ENCODE data around the gene KDM2B. TPM values are rescaled to one million over a fixed set of nuclear protein-coding genes. Genes with fewer than 3 reads are reported as not detected.

KDM2B gene
- total and polyA plus RNA-seq, 2 of the 8 experiments (the other 6 are each of a cell fraction or from before 2014, with no cell fraction given): 111 to 162 TPM

DNA sequence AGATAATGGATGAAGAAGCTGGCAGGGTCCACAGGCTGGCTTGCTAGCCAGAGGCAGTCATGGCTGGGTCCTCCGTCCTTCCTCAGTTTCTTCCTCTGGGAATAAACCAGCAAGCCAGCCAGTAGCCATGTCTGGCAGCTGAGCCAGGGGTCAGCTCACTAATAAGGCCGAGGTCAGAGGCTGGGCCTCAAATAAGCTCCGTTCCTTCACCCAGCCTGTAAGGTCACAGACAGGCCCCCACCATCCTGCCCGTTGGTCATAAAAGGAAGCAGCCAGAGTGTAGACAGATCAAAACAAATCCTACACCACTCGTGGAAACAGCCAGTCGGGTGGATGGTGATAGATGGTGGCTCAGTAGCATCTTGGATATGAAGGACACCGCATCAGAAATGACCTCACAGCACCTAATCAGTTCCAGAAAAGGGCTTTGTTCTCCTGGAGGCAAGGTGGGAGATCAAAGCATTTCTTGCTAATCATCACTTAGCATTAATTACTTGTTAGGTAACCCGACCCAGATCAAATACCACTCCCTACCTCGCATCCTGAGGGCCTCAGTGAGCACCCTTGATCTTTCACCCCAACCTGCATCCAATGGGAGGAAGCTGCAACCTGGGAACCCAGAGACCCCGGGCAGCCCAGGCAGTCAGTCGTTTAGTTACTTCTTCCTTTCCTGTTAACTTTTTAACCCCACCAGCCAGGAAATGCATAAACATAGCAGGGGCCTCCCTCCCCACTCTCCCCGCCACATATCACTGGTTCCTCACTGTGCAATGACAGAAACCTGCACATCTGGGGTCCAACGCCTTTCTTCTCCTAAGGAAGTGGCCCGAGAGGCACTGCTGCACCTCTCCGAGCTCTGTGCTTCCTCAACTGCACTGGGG lies 90.2 kb downstream of the KDM2B start (continued):
- TF ChIP-seq, protein P1, sequence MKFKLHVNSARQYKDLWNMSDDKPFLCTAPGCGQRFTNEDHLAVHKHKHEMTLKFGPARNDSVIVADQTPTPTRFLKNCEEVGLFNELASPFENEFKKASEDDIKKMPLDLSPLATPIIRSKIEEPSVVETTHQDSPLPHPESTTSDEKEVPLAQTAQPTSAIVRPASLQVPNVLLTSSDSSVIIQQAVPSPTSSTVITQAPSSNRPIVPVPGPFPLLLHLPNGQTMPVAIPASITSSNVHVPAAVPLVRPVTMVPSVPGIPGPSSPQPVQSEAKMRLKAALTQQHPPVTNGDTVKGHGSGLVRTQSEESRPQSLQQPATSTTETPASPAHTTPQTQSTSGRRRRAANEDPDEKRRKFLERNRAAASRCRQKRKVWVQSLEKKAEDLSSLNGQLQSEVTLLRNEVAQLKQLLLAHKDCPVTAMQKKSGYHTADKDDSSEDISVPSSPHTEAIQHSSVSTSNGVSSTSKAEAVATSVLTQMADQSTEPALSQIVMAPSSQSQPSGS (IDR thresholded peaks at IDR 0.05; ENCODE audit: low read length): no peak
- TF ChIP-seq NANOG (IDR thresholded peaks at IDR 0.05; ENCODE audit: insufficient read depth, low read depth, low read length, poor library complexity, severe bottlenecking) (no peak), ASH2L (IDR thresholded peaks at IDR 0.05; ENCODE audit: low read length) (no peak), FOSL1 (IDR thresholded peaks at IDR 0.05; ENCODE audit: insufficient read depth, low read depth, low read length) (no peak), TAF1 (IDR thresholded peaks at IDR 0.05; ENCODE audit: low read depth, low read length) (no peak), GABPA (IDR thresholded peaks at IDR 0.05; ENCODE audit: borderline replicate concordance, insufficient read depth, low read length) (no peak), HDAC2 (IDR thresholded peaks at IDR 0.05; ENCODE audit: borderline replicate concordance in 1 of 2, low read depth in 2 of 2, low read length in 2 of 2) (no peak)
